ENCODE measurements around the gene KLF13. TPM values are rescaled to one million over a fixed set of nuclear protein-coding genes. Genes with fewer than 3 reads are reported as not detected.

The KLF13 gene
- total RNA-seq, 1 donor, result 58.6 TPM

DNA sequence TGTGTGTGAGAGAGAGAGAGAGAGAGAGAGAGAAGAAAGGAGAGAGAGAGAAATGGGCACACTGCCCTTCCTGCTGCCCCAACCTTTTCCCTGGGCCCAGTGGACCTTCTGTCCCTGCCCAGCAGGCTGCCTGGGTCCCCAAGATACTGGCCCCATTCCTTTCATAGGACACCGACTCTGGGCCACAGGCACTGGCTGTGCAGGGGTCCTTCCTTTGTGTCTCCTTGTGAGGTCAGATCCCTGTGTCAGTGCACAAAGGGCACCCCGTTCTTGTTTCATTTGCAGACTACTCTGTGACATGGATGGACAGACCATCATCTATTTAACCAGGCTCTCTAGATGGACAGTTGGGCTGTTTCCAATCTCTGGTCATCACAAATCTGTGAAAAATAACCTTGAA, 21.3 kb upstream of the KLF13 start:
- no peak for DNase-seq (ENCODE audit: insufficient read length, low spot score, missing footprints)
- no peaks in the 10 kb centered on the region for H3K79me2 ChIP-seq (ENCODE audit: insufficient read depth, low read length)
- no peak overlapping the region for H2AFZ ChIP-seq (ENCODE audit: low read length)
- H3K4me3 ChIP-seq (ENCODE audit: insufficient read depth, low read length), result no peak overlapping the region
- H3K27ac ChIP-seq (ENCODE audit: low read depth, low read length), result no peak overlapping the region
- no peaks in the 10 kb centered on the region for H3K9me3 ChIP-seq (ENCODE audit: low read depth, low read length)
- no peak overlapping the region for H3K4me2 ChIP-seq (ENCODE audit: insufficient read depth, low read length)
- H3K4me1 ChIP-seq (ENCODE audit: insufficient read depth, low read length), result no peaks in the 10 kb centered on the region
- H3K36me3 ChIP-seq (ENCODE audit: insufficient read depth, low read length), result no peaks in the 10 kb centered on the region
- H4K20me1 ChIP-seq (ENCODE audit: insufficient read depth, low read length), result no peaks in the 10 kb centered on the region
- TF ChIP-seq CTCF (IDR thresholded peaks at IDR 0.05; ENCODE audit: extremely low read depth, low read depth, low read length), result no peak
- peaks cover 8% of the 10 kb centered on the region for H3K27me3 ChIP-seq (ENCODE audit: insufficient read depth, low read length)

GRCh38 chr15:31305796-31306425, 20.7 kb upstream of the KLF13 start:
- Histone ChIP-seq H3K79me2 (ENCODE audit: insufficient read depth, low read length) (no peaks in the 10 kb centered on the region), H3K9me3 (ENCODE audit: low read depth, low read length) (no peaks in the 10 kb centered on the region), H4K20me1 (ENCODE audit: insufficient read depth, low read length) (no peaks in the 10 kb centered on the region), H3K27me3 (ENCODE audit: insufficient read depth, low read length) (peaks cover 8% of the 10 kb centered on the region), H3K4me2 (ENCODE audit: insufficient read depth, low read length) (no peak overlapping the region), H2AFZ (ENCODE audit: low read length) (no peak overlapping the region), H3K36me3 (ENCODE audit: insufficient read depth, low read length) (no peaks in the 10 kb centered on the region), H3K4me3 (ENCODE audit: insufficient read depth, low read length) (no peak overlapping the region), H3K27ac (ENCODE audit: low read depth, low read length) (no peak overlapping the region), H3K4me1 (ENCODE audit: insufficient read depth, low read length) (no peaks in the 10 kb centered on the region)
- peak; percentile 83 for DNase-seq (ENCODE audit: insufficient read length, low spot score, missing footprints)
- TF ChIP-seq CTCF (IDR thresholded peaks at IDR 0.05; ENCODE audit: extremely low read depth, low read depth, low read length), result no peak

DNA sequence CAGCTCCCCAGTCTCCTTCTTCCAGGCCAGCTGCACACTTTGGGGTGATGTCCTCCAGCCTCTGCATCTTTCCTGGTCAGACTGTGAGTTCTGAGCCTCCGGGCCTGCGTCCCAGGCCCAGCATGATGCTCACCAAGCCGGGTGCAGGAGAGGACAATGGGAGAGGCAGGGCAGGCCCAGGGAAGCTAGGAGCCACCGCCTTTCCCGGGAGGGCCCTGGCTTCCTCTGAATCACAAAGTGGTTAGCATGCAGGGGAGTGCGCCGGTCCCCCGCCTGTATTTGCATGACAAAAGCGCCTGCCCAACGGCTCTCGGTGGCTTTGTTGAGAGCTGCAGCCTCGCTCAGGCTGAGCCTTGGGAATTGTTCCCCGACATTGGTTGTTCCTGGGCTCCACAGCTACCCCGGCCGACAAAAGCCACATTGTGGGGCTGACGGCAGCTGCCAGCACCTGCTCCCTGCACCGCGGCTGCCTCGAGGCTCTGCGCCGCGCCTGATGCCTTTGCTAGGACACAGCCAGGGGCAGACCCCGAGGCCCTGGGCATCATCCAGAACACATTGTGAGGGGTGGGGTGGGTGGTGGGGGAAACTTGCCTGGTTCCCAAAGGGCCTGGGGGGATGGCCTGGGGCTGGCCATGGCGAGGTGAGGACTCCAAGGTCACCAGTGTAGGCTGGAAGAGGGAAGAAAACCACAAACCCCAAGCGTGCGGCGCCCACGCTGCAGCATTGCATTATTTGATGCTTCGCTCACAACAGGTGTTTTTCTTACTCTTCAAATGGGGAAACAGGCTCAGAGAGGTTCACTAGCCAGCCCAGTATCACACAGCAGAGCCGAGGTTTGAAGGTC, 20.0 kb upstream of the KLF13 start:
- Histone ChIP-seq H2AFZ (ENCODE audit: low read length) (no peak overlapping the region), H3K79me2 (ENCODE audit: insufficient read depth, low read length) (no peaks in the 10 kb centered on the region), H3K4me1 (ENCODE audit: insufficient read depth, low read length) (no peaks in the 10 kb centered on the region), H3K4me2 (ENCODE audit: insufficient read depth, low read length) (no peak overlapping the region), H3K27me3 (ENCODE audit: insufficient read depth, low read length) (peaks cover 8% of the 10 kb centered on the region), H3K4me3 (ENCODE audit: insufficient read depth, low read length) (no peak overlapping the region), H3K27ac (ENCODE audit: low read depth, low read length) (no peak overlapping the region), H3K36me3 (ENCODE audit: insufficient read depth, low read length) (no peaks in the 10 kb centered on the region), H3K9me3 (ENCODE audit: low read depth, low read length) (no peaks in the 10 kb centered on the region), H4K20me1 (ENCODE audit: insufficient read depth, low read length) (no peaks in the 10 kb centered on the region)
- TF ChIP-seq CTCF (IDR thresholded peaks at IDR 0.05; ENCODE audit: extremely low read depth, low read depth, low read length), result no peak
- peak; percentile 83 for DNase-seq (ENCODE audit: insufficient read length, low spot score, missing footprints)

Measured in osteoblast (primary cell).